ENCODE data around the gene TTLL9.

DNA sequence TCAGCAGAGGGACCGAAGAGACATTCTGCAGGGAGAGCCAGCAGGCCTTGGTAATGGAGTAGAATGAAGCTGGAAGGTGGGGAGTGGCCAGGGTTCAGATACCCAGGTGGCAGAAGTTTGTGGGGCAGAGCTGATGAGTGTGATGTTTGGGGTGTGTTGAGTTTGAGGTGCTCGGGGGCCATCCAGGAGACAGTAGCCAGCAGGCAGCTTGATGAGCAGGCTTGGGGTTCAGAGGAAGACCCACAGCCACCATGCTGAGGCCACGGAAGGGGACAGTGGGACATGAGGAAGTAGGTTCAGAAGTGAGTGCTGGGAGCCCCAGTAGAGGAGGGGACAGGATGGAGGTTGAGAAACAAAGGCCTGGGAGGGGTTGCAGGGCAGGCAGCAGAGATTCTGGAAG lies 13.9 kb upstream of the TTLL9 start:
- TF ChIP-seq POLR2A (IDR thresholded peaks at IDR 0.05) (no peak), EP300 (IDR thresholded peaks at IDR 0.05) (no peak)
- TF ChIP-seq, protein P1, sequence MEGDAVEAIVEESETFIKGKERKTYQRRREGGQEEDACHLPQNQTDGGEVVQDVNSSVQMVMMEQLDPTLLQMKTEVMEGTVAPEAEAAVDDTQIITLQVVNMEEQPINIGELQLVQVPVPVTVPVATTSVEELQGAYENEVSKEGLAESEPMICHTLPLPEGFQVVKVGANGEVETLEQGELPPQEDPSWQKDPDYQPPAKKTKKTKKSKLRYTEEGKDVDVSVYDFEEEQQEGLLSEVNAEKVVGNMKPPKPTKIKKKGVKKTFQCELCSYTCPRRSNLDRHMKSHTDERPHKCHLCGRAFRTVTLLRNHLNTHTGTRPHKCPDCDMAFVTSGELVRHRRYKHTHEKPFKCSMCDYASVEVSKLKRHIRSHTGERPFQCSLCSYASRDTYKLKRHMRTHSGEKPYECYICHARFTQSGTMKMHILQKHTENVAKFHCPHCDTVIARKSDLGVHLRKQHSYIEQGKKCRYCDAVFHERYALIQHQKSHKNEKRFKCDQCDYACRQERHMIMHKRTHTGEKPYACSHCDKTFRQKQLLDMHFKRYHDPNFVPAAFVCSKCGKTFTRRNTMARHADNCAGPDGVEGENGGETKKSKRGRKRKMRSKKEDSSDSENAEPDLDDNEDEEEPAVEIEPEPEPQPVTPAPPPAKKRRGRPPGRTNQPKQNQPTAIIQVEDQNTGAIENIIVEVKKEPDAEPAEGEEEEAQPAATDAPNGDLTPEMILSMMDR (IDR thresholded peaks at IDR 0.05): no peak

Measured in stomach (tissue), 4 donors.